Panc1 (cell line): ENCODE data around the gene FTO. TPM values are rescaled to one million over a fixed set of nuclear protein-coding genes. Genes with fewer than 3 reads are reported as not detected.

Experiments used
- ATAC-seq: fragments of 200-7000 bp; cut with Tn5 transposase; 2 replicates; pipeline ENCODE4 v1.9.1; 2020; ENCODE audit warnings: mild to moderate bottlenecking, moderate library complexity
- BruUV-seq: library from RNA; stranded (reverse); fragments of 400-500 nt; replicated peaks from 2 replicates; lab custom pipeline; 2021; lab: Mats Ljungman, UMichigan
- CTCF ChIA-PET: fragments of 300-600 bp; sonication (Branson Sonifier 250); formaldehyde crosslinking; loops from one replicate; lab custom pipeline; 2022; ENCODE audit warnings: antibody characterized with exemption; lab: Charles Lee
- POLR2A ChIA-PET: fragments of 300-600 bp; sonication (Branson Sonifier 250); formaldehyde crosslinking; loops from one replicate; lab custom pipeline; 2022; ENCODE audit warnings: antibody characterized with exemption; lab: Charles Lee
- DNase-seq: peaks from one replicate; pipeline ENCODE4 v3.0.0-alpha.2; 2010; ENCODE audit warnings: low read depth, low spot score
- H3K27ac ChIP-seq: 2 replicates; pipeline ENCODE4 v1.5.1; 2011; ENCODE audit warnings: mild to moderate bottlenecking, low read length, inconsistent platforms
- H3K27me3 ChIP-seq: fragments of 200-500 bp; sonication (Bioruptor generic); 2 replicates; pipeline ENCODE4 v1.6.0; 2014; ENCODE audit warnings: low read length, inconsistent platforms; ENCODE audit not compliant: control insufficient read depth, insufficient read depth
- H3K36me3 ChIP-seq: fragments of 200-500 bp; sonication (Bioruptor generic); 2 replicates; pipeline ENCODE4 v1.5.1; 2014; ENCODE audit warnings: inconsistent platforms, mild to moderate bottlenecking, low read length, moderate library complexity; ENCODE audit not compliant: control insufficient read depth, insufficient read depth
- H3K4me1 ChIP-seq: 2 replicates; pipeline ENCODE4 v1.5.1; 2011; ENCODE audit warnings: inconsistent platforms, mild to moderate bottlenecking, low read length, moderate library complexity; ENCODE audit not compliant: control insufficient read depth, insufficient read depth
- H3K4me3 ChIP-seq, 2 experiments: 2 replicates each; pipeline ENCODE4 v1.5.1; 2011 to 2012; ENCODE audit warnings: low read depth in 2 of 2, low read length in 2 of 2, mild to moderate bottlenecking in 2 of 2, inconsistent platforms in 1 of 2, moderate library complexity in 1 of 2
- H3K9me3 ChIP-seq: fragments of 200-500 bp; sonication (Bioruptor generic); 2 replicates; pipeline ENCODE4 v1.5.1; 2014; ENCODE audit warnings: low read depth, mild to moderate bottlenecking, inconsistent platforms, low read length, moderate library complexity; ENCODE audit not compliant: control insufficient read depth, insufficient read depth
- CTCF ChIP-seq: fragments of 450-650 bp; IDR thresholded peaks from 2 replicates; pipeline ENCODE4 v1.5.1; 2017; ENCODE audit warnings: mild to moderate bottlenecking
- POLR2AphosphoS5 ChIP-seq: IDR thresholded peaks from 2 replicates; pipeline ENCODE4 v1.6.1; 2012; ENCODE audit warnings: mild to moderate bottlenecking, low read depth, low read length, moderate library complexity
- REST ChIP-seq, 2 experiments: IDR thresholded peaks; 2 replicates each; pipeline ENCODE4 v1.6.1; 2011 to 2012; ENCODE audit warnings: low read depth in 2 of 2, control low read depth in 1 of 2, low read length in 1 of 2, mild to moderate bottlenecking in 1 of 2, moderate library complexity in 1 of 2; ENCODE audit not compliant: insufficient read depth in 1 of 2
- SIN3A ChIP-seq: IDR thresholded peaks from 2 replicates; pipeline ENCODE4 v1.6.1; 2012; ENCODE audit warnings: low read depth, mild to moderate bottlenecking, low read length, moderate library complexity, borderline replicate concordance; ENCODE audit not compliant: insufficient read depth
- TCF7L2 ChIP-seq: IDR thresholded peaks from 2 replicates; pipeline ENCODE4 v1.6.1; 2011; ENCODE audit warnings: mild to moderate bottlenecking, low read depth, low read length, inconsistent platforms
- in situ Hi-C: cut with HindIII; loops from 2 replicates; pipeline ENCODE4 v1.10.0; 2016; ENCODE audit warnings: low sequenced_read_pairs, low pct_unique_long_range_greater_than_20kb
- intact Hi-C: fragments of 100-400 bp; cut with micrococcal nuclease; formaldehyde crosslinking; loops from one replicate; pipeline ENCODE4 v1.10.0; 2022; ENCODE audit not compliant: unreplicated experiment
- total RNA-seq: library from RNA; stranded (reverse); gene quantifications from one replicate; pipeline ENCODE4 v1.2.1, GENCODE V29; 2021; ENCODE audit not compliant: unreplicated experiment

FTO gene
- total RNA-seq, 1 experiment from 2014 or later: 38.2 TPM

- Histone ChIP-seq H3K27ac (peak overlapping the region; percentile 89), H3K4me3 (no peak overlapping the region), H3K4me1 (peaks cover 69% of the 10 kb centered on the region), H3K36me3 (no peaks in the 10 kb centered on the region), H3K9me3 (no peaks in the 10 kb centered on the region), H3K27me3 (no peaks in the 10 kb centered on the region)
- DNase-seq: no peak
- in situ Hi-C loops (no loop called here), intact Hi-C loops (loop anchor here (5.0 to 10.0 kb wide), 3 partner anchors 80 to 513 kb away; partner anchors contain the start of gene IRX3)
- no TSS peak for BruUV-seq
- POLR2A ChIA-PET: no interaction called here
- TF ChIP-seq CTCF (no peak), TCF7L2 (no peak), POLR2AphosphoS5 (no peak), REST (IDR thresholded peaks at IDR 0.05; ENCODE audit: insufficient read depth in 1 of 2, low read depth in 2 of 2, low read length in 1 of 2) (no peak), SIN3A (no peak)
- CTCF ChIA-PET: no interaction called here
- no peak for ATAC-seq
Measured at GRCh38 chr16:53771655-53772497, 67.9 kb downstream of the FTO start.

GRCh38 chr16:53773150-53773846, 69.3 kb downstream of the FTO start:
- H3K4me3 ChIP-seq: no peak overlapping the region
- DNase-seq (no peak), ATAC-seq (peak; percentile 56)
- BruUV-seq: no TSS peak
- H3K9me3 ChIP-seq: no peaks in the 10 kb centered on the region
- in situ Hi-C loops (no loop called here), intact Hi-C loops (loop anchor here (5.0 to 10.0 kb wide), 3 partner anchors 81 to 512 kb away; partner anchors contain the start of gene IRX3)
- TF ChIP-seq CTCF (peak; percentile 74), SIN3A (no peak)
- H3K36me3 ChIP-seq: no peaks in the 10 kb centered on the region
- peak overlapping the region; percentile 89 for H3K27ac ChIP-seq
- ChIA-PET CTCF (no interaction called here), POLR2A (interaction anchor here (0.5 kb wide), 1 partner anchor 82 kb away, joined by 3 read pairs; no protein-coding TSS in a partner anchor)
- H3K27me3 ChIP-seq: no peaks in the 10 kb centered on the region
- peaks cover 67% of the 10 kb centered on the region for H3K4me1 ChIP-seq
